ENCODE data around the gene SOBP.
A peak's percentile ranks its signal among the peaks of the same experiment; 100 is the strongest.

The SOBP gene

GRCh38 chr6:107689951-107690642, 200.2 kb downstream of the SOBP start:
- H3K36me3 ChIP-seq (ENCODE audit: insufficient read depth, low read length), result no peaks in the 10 kb centered on the region
- H3K9ac ChIP-seq (ENCODE audit: low read depth, low read length), result peak overlapping the region; percentile 23
- no peaks in the 10 kb centered on the region for H3K27me3 ChIP-seq (ENCODE audit: control insufficient read depth, insufficient read depth, low read length)
- H3K4me2 ChIP-seq (ENCODE audit: low read length), result peak overlapping the region; percentile 44
- H3K9me3 ChIP-seq (replicated peaks; ENCODE audit: low read length), result no peaks in the 10 kb centered on the region
- peaks cover 32% of the 10 kb centered on the region for H3K4me1 ChIP-seq (ENCODE audit: control insufficient read depth, insufficient read depth, low read length)
- no peak overlapping the region for H3K4me3 ChIP-seq (ENCODE audit: low read length)

GRCh38 chr6:107690643-107691061, 200.7 kb downstream of the SOBP start:
- Histone ChIP-seq H3K27me3 (ENCODE audit: control insufficient read depth, insufficient read depth, low read length) (no peaks in the 10 kb centered on the region), H3K4me3 (ENCODE audit: low read length) (no peak overlapping the region), H3K4me1 (ENCODE audit: control insufficient read depth, insufficient read depth, low read length) (peaks cover 33% of the 10 kb centered on the region), H3K9ac (ENCODE audit: low read depth, low read length) (peak overlapping the region; percentile 23), H3K9me3 (replicated peaks; ENCODE audit: low read length) (no peaks in the 10 kb centered on the region), H3K4me2 (ENCODE audit: low read length) (peak overlapping the region; percentile 44), H3K36me3 (ENCODE audit: insufficient read depth, low read length) (no peaks in the 10 kb centered on the region)

GRCh38 chr6:107691062-107691751, 201.3 kb downstream of the SOBP start:
- peak overlapping the region; percentile 23 for H3K9ac ChIP-seq (ENCODE audit: low read depth, low read length)
- H3K4me3 ChIP-seq (ENCODE audit: low read length), result no peak overlapping the region
- H3K4me1 ChIP-seq (ENCODE audit: control insufficient read depth, insufficient read depth, low read length), result peaks cover 33% of the 10 kb centered on the region
- H3K36me3 ChIP-seq (ENCODE audit: insufficient read depth, low read length), result no peaks in the 10 kb centered on the region
- H3K9me3 ChIP-seq (replicated peaks; ENCODE audit: low read length), result no peaks in the 10 kb centered on the region
- H3K4me2 ChIP-seq (ENCODE audit: low read length), result peak overlapping the region; percentile 44
- H3K27me3 ChIP-seq (ENCODE audit: control insufficient read depth, insufficient read depth, low read length), result no peaks in the 10 kb centered on the region

- no peaks in the 10 kb centered on the region for H3K27me3 ChIP-seq (ENCODE audit: control insufficient read depth, insufficient read depth, low read length)
- no peaks in the 10 kb centered on the region for H3K9me3 ChIP-seq (replicated peaks; ENCODE audit: low read length)
- no peak overlapping the region for H3K4me3 ChIP-seq (ENCODE audit: low read length)
- H3K4me1 ChIP-seq (ENCODE audit: control insufficient read depth, insufficient read depth, low read length), result peaks cover 41% of the 10 kb centered on the region
- H3K9ac ChIP-seq (ENCODE audit: low read depth, low read length), result no peak overlapping the region
- H3K36me3 ChIP-seq (ENCODE audit: insufficient read depth, low read length), result no peaks in the 10 kb centered on the region
- no peak overlapping the region for H3K4me2 ChIP-seq (ENCODE audit: low read length)
These were observed 202.4 kb downstream of the SOBP start for GRCh38 chr6:107692351-107692750.

- Histone ChIP-seq H3K4me3 (ENCODE audit: low read length) (no peak overlapping the region), H3K9ac (ENCODE audit: low read depth, low read length) (no peak overlapping the region), H3K4me2 (ENCODE audit: low read length) (no peak overlapping the region), H3K4me1 (ENCODE audit: control insufficient read depth, insufficient read depth, low read length) (peaks cover 58% of the 10 kb centered on the region), H3K9me3 (replicated peaks; ENCODE audit: low read length) (no peaks in the 10 kb centered on the region), H3K27me3 (ENCODE audit: control insufficient read depth, insufficient read depth, low read length) (no peaks in the 10 kb centered on the region), H3K36me3 (ENCODE audit: insufficient read depth, low read length) (no peaks in the 10 kb centered on the region)
These were observed 205.3 kb downstream of the SOBP start for GRCh38 chr6:107695061-107695720.

- peak overlapping the region; percentile 31 for H3K4me2 ChIP-seq (ENCODE audit: low read length)
- H3K27me3 ChIP-seq (ENCODE audit: control insufficient read depth, insufficient read depth, low read length), result no peaks in the 10 kb centered on the region
- no peak overlapping the region for H3K4me3 ChIP-seq (ENCODE audit: low read length)
- H3K9me3 ChIP-seq (replicated peaks; ENCODE audit: low read length), result no peaks in the 10 kb centered on the region
- peaks cover 34% of the 10 kb centered on the region for H3K4me1 ChIP-seq (ENCODE audit: control insufficient read depth, insufficient read depth, low read length)
- no peaks in the 10 kb centered on the region for H3K36me3 ChIP-seq (ENCODE audit: insufficient read depth, low read length)
- H3K9ac ChIP-seq (ENCODE audit: low read depth, low read length), result peak overlapping the region; percentile 29
These were observed 207.8 kb downstream of the SOBP start for GRCh38 chr6:107697682-107698081.

- Histone ChIP-seq H3K4me3 (ENCODE audit: low read length) (peak overlapping the region; percentile 25), H3K36me3 (ENCODE audit: insufficient read depth, low read length) (no peaks in the 10 kb centered on the region), H3K9me3 (replicated peaks; ENCODE audit: low read length) (no peaks in the 10 kb centered on the region), H3K4me2 (ENCODE audit: low read length) (peak overlapping the region; percentile 44), H3K9ac (ENCODE audit: low read depth, low read length) (peak overlapping the region; percentile 51), H3K27me3 (ENCODE audit: control insufficient read depth, insufficient read depth, low read length) (no peaks in the 10 kb centered on the region), H3K4me1 (ENCODE audit: control insufficient read depth, insufficient read depth, low read length) (peaks cover 34% of the 10 kb centered on the region)
These were observed 208.2 kb downstream of the SOBP start for GRCh38 chr6:107698146-107698545.

- Histone ChIP-seq H3K4me2 (ENCODE audit: low read length) (no peak overlapping the region), H3K4me1 (ENCODE audit: control insufficient read depth, insufficient read depth, low read length) (peaks cover 34% of the 10 kb centered on the region), H3K27me3 (ENCODE audit: control insufficient read depth, insufficient read depth, low read length) (no peaks in the 10 kb centered on the region), H3K9me3 (replicated peaks; ENCODE audit: low read length) (no peaks in the 10 kb centered on the region), H3K9ac (ENCODE audit: low read depth, low read length) (no peak overlapping the region), H3K36me3 (ENCODE audit: insufficient read depth, low read length) (no peaks in the 10 kb centered on the region), H3K4me3 (ENCODE audit: low read length) (no peak overlapping the region)
These were observed 209.3 kb downstream of the SOBP start for GRCh38 chr6:107699254-107699653.

GRCh38 chr6:107699697-107700325, 209.9 kb downstream of the SOBP start:
- no peak overlapping the region for H3K4me2 ChIP-seq (ENCODE audit: low read length)
- no peaks in the 10 kb centered on the region for H3K36me3 ChIP-seq (ENCODE audit: insufficient read depth, low read length)
- no peak overlapping the region for H3K4me3 ChIP-seq (ENCODE audit: low read length)
- peaks cover 32% of the 10 kb centered on the region for H3K4me1 ChIP-seq (ENCODE audit: control insufficient read depth, insufficient read depth, low read length)
- H3K9me3 ChIP-seq (replicated peaks; ENCODE audit: low read length), result no peaks in the 10 kb centered on the region
- H3K27me3 ChIP-seq (ENCODE audit: control insufficient read depth, insufficient read depth, low read length), result no peaks in the 10 kb centered on the region
- no peak overlapping the region for H3K9ac ChIP-seq (ENCODE audit: low read depth, low read length)

GRCh38 chr6:107703606-107704005, 213.7 kb downstream of the SOBP start:
- Histone ChIP-seq H3K36me3 (ENCODE audit: insufficient read depth, low read length) (no peaks in the 10 kb centered on the region), H3K4me1 (ENCODE audit: control insufficient read depth, insufficient read depth, low read length) (peaks cover 8% of the 10 kb centered on the region), H3K9me3 (replicated peaks; ENCODE audit: low read length) (no peaks in the 10 kb centered on the region), H3K4me3 (ENCODE audit: low read length) (no peak overlapping the region), H3K9ac (ENCODE audit: low read depth, low read length) (no peak overlapping the region), H3K27me3 (ENCODE audit: control insufficient read depth, insufficient read depth, low read length) (no peaks in the 10 kb centered on the region), H3K4me2 (ENCODE audit: low read length) (no peak overlapping the region)

GRCh38 chr6:107704347-107705013, 214.6 kb downstream of the SOBP start:
- Histone ChIP-seq H3K36me3 (ENCODE audit: insufficient read depth, low read length) (no peaks in the 10 kb centered on the region), H3K27me3 (ENCODE audit: control insufficient read depth, insufficient read depth, low read length) (no peaks in the 10 kb centered on the region), H3K4me2 (ENCODE audit: low read length) (peak overlapping the region; percentile 63), H3K4me3 (ENCODE audit: low read length) (peak overlapping the region; percentile 27), H3K4me1 (ENCODE audit: control insufficient read depth, insufficient read depth, low read length) (no peaks in the 10 kb centered on the region), H3K9ac (ENCODE audit: low read depth, low read length) (no peak overlapping the region), H3K9me3 (replicated peaks; ENCODE audit: low read length) (no peaks in the 10 kb centered on the region)
